DMS 273 treated with DMSO at 0.1 percent for 48 hours (cell line): ENCODE data around the gene MROH9.
"Not testable (repeated sequence)": the region's sequence is repeated elsewhere in the genome, so short reads cannot be mapped to it uniquely, and the experiment has no call there.

Source experiments
- DNase-seq: peaks from one replicate; lab custom pipeline; 2025; lab: John Stamatoyannopoulos, UW

Gene MROH9

DNA sequence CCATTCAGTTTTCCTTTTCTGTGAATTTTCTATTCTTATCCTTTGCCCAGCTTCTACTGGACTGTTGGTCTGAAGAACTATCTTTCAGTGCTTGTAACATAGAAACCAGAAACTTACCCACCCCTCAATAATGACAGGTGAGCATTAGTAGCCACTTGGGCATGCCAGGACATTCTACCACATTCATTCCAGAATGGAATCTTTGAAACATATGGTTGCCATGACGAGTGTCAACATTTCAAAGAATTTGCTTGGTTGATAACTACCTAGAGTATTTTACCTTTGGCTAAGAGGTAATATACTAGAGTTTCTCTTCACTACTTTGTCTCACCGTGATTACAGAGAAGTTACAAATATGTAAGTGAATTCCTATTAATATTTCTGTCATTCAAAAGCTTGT, at the start of gene MROH9:
Gene MROH9 (plus strand): TSS at position 304 of the 400 bp plus-strand sequence. CDS start 10,023 bp downstream, outside the sequence.
- no peak for DNase-seq

DNA sequence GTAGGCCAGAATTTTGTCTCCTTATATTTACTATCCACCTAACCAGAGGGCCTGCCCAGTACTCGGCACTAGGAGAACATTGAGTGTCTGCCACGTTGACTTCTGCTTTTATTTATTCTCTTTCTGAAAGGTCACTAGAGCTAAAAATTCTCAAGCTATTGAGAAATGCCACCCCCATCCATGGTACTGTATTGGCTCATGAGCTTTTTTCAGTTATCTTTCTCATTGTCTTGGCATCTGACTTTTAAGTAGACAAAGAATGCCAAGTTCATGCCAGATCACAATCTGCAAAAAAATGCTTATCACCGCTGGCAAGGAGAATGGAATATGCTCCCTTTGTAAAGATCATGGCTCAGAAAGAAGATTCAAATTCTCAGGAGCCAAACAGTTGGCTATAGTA, 49.8 kb upstream of the MROH9 start:
- DNase-seq: no peak

DNA sequence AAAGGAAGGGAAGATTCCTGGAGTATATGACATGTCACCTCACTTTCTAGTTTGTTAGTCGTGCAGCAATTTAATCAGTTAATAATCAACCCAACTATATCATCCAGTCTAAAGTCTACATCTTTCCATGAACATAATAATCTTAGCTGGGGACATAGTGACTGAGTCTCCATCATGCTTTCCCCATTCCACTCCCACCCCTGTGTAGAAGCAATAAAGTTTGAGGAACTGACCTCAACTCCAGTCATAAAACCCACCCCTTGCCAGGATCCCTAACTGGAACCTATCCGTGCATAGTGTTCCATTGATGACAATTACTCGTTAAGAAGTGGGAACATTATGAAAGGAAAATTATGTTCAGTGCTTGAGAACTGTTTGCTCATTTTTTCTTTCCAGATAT, 48.9 kb upstream of the MROH9 start:
- DNase-seq: no peak

DNA sequence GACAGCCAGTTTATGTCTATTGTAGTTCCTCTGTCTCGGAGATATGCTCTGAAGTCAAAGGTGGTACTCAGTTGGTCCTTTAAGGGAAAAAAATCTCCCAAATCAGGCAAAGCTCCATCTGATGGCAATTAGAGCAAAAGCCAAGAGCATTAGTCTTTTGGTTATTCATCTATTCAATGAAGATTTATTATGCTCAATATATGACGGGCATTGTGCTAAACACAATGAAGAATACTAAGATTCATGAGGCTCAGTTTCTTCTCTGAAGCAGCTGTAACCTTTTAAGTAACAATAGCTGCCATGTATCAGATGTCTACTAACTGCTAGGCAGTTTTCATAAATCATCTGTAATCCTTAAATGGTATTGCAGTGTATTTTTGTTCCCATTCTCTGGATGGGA, 47.6 kb upstream of the MROH9 start:
- no peak for DNase-seq

DNA sequence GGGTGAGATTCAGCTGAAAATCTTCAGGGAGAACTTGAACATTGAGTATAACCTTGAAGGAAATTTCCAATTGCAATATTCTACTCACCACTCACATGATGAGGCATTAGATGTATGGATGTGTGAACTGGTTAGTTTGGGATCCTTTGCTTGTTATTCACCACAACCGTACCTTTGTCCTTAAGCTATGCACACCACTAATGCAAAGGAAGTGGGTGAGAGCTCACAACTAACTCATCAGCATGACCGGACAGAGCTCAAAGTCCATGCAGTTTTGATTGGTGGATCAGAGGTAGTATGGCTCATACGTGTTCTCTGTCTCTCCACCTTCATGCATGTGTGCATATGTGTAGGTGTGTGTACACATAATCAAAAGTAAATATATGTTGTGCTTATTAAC, 43.5 kb upstream of the MROH9 start:
- DNase-seq: no peak

GRCh38 chr1:170893655-170894297, 41.6 kb upstream of the MROH9 start:
- no peak for DNase-seq

DNA sequence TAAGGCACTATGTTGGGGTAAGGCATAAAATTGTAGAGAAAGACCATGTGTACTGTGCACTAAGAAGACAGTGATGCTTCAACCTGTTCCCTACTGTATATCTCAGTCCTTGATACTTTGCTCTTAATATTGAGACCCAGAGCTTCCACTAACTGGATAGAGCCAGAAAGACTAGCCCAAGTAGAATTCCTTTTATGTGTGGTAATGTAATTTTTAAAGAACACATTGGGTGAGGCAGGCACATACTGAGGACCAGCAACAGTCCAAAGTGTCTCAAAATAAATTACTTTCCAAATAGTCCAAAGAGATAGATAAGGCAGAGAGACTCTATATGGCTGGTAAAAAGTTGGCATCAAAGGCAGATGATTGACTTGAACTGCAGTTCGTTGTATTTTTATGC, 31.4 kb upstream of the MROH9 start:
- DNase-seq: no peak

DNA sequence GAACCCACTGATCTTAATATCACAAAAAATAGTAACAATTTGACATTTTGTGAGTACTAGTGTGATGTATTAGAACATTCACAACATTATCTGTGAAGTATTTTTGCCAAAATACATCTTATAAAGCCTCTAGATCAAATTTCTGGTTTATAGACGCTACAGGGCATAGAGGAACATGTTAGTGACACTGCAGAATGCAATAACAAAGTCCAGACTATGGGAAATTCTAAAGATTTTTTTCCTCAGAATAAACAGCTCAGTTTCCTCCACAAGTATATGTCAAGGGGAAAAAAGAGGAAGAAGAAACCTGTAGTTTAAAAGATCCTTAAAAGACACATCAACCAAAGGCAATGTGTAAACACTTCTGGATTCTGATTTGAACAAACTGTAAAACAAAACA, 26.4 kb upstream of the MROH9 start:
- DNase-seq: no peak

DNA sequence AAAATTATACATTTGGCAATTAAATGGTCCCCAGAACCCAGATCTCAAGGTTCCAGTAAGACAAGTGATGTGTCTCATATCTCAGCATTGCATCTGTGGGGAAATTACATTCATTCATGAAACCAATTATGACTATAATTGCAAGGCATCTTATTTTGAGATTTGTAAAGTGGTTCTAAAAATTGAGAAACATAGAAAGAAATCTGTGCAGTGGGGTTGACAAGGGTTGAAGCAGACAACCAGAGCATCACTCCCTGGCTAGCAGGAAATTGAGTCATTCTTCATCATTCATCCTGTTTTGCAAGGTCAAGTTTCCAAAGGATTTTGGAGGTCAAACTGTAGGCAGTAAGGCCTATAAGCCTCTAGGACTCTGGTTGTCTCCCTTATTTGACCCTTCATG, 25.1 kb upstream of the MROH9 start:
- DNase-seq: no peak

- no peak for DNase-seq
These were observed 18.0 kb upstream of the MROH9 start for GRCh38 chr1:170917373-170917772.

GRCh38 chr1:170924656-170925055, 10.7 kb upstream of the MROH9 start:
- DNase-seq: not testable (repeated sequence)

DNA sequence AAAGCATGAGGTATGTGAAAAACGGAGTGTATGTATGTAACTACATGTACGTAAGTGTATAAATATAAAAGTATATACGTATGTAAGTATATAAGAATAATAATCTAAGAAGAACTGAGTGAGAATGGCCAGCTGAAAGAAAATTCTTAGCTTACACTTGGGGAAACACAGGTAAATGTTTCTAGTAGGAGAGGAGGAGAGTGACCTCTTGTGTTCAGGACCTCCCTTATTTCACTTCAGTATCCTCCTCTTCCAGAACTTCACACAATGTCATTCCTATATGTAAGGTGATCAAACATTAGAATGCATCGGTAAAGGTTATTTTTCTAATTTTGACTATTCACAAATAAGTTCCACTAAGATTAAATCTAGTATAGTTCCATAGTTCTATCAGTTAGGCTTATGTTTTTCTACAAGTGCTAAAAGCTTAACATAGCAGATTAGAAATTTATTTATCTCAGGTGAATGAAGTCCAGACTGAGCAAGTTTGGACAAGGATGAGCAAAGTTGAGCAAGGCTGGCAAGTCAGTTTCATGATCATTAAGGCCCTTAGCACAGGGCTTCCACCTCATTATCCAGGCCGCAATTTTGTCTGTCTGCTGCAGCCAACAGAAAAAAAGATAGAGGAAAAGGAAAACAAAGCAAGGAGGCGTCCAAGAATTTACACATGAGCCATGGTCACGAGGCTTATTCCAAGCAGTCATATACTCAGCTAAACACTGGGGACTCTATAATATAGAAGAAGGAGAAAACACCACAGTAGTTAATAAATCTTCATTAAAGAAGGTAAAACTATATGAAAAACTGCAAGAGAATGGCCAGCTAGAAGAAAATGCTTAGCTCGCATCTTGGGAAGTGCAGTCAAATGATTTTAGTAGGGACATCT, 7.1 kb upstream of the MROH9 start:
- DNase-seq: no peak

- no peak for DNase-seq
These were observed 5.9 kb upstream of the MROH9 start for GRCh38 chr1:170929412-170929834.

DNA sequence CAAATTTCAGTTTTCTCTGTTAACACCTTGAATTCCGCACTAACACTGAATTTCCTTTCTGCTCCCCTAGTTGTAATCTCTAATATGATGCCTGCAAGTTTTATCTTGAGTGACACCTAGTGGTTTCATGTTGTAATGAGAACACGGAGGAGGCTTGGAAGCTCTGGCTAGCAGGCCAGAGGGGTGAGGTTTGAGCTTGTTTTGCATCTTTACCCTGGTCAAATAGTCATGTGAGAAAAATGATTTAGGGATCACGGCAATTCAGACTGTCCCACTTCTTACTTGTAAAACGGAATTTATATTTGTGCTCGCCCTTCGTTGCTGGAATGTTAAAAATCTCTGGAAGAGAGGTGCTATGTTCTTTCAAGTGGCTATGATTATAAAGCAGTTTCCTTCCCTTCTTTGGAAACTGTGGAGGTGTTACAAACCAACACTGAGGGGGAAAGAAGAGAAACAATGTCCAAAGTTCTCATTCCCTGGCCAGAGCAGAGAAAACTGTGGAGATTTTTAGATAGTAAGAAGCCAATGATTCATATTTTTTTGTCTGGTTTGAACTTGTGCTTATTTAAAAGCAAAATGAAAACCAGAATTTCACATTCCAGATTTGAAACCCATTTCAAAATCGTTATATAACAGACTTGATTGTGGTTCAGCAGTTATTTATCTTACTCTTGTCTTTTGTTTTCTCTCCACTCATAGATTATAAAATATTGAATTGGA, 5.3 kb upstream of the MROH9 start:
- DNase-seq: no peak

DNA sequence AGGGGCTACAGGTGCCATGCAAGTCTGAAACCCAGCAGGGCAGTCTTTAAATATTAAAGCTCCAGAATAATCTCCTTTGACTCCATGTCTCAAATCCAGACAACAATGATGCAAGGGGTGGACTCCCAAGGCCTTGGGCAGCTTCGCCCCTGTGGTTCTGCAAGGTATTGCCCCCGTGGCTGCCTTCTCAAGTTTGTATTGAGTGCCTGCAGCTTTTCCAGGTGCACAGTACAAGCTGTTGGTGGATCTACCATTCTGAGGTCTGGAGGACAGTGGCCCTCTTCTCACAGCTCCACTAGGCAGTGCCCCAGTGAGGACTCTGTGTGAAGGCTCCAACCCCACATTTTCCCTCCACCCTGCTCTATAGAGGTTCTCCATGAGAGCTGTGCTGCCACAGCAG, 3.7 kb upstream of the MROH9 start:
- DNase-seq: no peak

- DNase-seq: no peak
These were observed 3.1 kb upstream of the MROH9 start for GRCh38 chr1:170932236-170932635.

- no peak for DNase-seq
These were observed 2.9 kb downstream of the MROH9 start for GRCh38 chr1:170938281-170938680.

DNA sequence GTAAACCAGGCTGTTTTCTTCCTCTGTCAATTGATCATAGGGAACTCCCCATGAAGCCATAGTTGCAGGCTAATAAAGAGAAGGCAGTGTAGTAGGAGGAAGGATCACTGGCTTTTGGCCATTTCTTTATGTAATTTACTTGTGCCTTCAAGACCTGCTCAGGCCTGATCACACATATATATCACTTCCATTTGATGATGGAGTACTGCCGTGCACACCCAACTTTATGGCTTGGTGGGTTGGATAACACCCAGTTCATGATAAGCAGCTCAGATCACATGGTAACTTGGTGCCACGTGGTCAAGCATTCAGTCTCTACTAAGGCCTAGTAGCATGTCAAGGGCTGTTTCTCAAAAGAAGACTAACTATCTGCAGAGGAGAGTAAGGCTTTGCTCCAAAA, 4.1 kb downstream of the MROH9 start:
- no peak for DNase-seq

DNA sequence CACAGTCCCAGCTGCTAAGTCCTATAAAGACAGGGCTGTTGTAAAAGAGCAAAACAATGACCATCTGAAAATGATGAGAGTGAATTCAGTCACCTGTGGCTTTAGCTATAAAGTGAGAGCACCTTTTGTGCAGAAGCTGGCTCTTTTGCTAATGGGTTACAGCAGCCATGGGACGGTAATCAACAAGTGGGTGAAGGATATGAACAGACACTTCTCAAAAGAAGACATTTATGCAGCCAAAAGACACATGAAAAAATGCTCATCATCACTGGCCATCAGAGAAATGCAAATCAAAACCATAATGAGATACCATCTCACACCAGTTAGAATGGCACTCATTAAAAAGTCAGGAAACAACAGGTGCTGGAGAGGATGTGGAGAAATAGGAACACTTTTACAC, 16.4 kb downstream of the MROH9 start:
- not testable (repeated sequence) for DNase-seq

DNA sequence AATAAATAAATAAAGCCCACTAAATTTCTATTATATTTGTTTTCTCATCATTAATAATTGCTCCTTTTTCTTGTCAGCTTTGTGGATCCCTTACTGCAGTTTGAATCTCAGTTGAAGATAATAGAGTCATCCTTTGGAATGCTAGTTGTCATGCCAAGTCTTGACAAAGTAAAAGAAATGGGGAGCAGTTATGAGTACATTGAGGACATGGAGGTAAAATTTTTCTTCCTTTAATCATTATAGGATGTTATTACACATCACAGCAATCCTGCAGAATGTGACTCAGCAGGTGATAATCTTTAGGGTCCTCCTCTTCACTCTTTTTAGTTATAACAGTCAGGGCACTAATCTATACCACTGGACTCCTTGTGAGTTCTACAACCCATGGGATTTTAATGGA, 24.1 kb downstream of the MROH9 start:
- DNase-seq: no peak

DNA sequence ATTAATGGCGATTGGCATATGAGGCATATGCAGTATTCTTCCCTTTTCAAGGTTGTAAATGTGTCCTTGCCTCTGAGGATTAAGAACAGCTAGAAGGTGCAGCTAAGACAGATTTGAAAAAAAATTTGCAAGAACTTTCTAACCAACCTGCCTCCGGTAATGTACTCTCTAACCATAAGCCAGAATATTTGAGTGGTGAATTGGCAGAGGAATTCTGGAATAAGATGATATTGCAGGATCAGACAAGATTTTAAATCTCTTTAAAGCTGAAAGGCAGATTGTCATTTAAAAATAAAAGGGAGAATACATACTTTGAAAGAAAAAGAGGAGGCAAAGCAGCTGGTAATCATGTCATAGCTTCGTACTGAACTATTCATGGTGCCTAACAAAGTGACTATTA, 29.2 kb downstream of the MROH9 start:
- DNase-seq: no peak

DNA sequence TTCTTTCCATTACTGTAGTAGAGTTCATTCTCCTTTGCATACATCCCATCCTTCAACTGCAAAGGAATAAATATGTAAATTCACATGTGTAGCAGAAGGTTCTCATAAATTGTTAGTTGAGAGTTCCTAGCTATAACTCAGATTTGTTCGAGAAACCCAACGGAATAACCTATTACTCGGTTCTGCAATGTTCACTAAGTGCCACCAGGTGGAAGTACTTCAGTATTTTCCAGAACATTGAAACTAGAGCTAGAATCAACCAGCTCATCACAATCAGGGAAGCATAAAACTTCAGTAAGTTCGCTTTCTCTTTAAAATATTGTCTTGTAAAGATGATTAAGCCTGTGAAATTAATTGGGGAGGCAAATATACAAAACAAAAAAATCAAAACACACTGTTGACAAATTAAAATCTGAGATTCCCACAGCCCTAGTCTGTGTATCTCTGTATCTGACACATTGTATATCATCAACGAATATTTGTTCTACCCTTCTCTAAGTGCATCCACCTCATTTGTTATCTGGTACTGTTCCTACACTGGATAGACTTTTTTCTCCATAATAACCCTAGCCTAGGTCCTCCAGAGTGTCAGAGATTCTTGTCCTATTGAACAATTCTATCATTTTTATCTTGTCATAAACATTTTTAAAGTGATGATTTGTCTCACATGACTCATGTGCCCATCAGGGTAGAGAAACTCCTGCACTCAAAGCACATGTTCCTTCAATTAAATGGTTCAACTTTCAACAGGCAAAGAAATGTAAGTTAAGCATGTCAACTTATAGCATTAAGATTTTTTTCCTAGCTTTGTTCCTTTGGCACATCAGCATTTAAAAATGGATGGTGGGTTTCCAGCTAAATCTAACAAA, 31.9 kb downstream of the MROH9 start:
- DNase-seq: no peak
